WTC11 (cell line): Measurements from ENCODE around the gene BUD23. TPM values are rescaled to one million over a fixed set of nuclear protein-coding genes. Genes with fewer than 3 reads are reported as not detected.
A peak's percentile ranks its signal among the peaks of the same experiment; 100 is the strongest.

Source experiments
- AFF4 ChIP-seq: sonication (generic); formaldehyde crosslinking; IDR thresholded peaks from 2 replicates; pipeline ENCODE4 v1.8.1; 2023; ENCODE audit warnings: mild to moderate bottlenecking, missing genetic modification reagents, borderline replicate concordance
- AR ChIP-seq: fragments of 250-450 bp; sonication (Bioruptor Pico); IDR thresholded peaks from 2 replicates; pipeline ENCODE4 v1.9.0; 2021; ENCODE audit warnings: mild to moderate bottlenecking
- ARID4B ChIP-seq: sonication (generic); formaldehyde crosslinking; IDR thresholded peaks from 2 replicates; pipeline ENCODE4 v1.8.0; 2023; ENCODE audit warnings: missing genetic modification reagents, mild to moderate bottlenecking, borderline replicate concordance
- E2F4 ChIP-seq: sonication (generic); formaldehyde crosslinking; IDR thresholded peaks from 2 replicates; pipeline ENCODE4 v1.8.1; 2022; ENCODE audit warnings: low read depth, mild to moderate bottlenecking, moderate library complexity, missing genetic modification reagents, borderline replicate concordance
- ERG ChIP-seq: fragments of 250-450 bp; sonication (Bioruptor Pico); IDR thresholded peaks from 2 replicates; pipeline ENCODE4 v1.8.0; 2021; ENCODE audit warnings: mild to moderate bottlenecking
- FOXK1 ChIP-seq: sonication (generic); formaldehyde crosslinking; IDR thresholded peaks from 2 replicates; pipeline ENCODE4 v1.8.0; 2022; ENCODE audit warnings: mild to moderate bottlenecking, moderate library complexity, missing genetic modification reagents
- FOXP1 ChIP-seq: sonication (generic); formaldehyde crosslinking; IDR thresholded peaks from 2 replicates; pipeline ENCODE4 v1.8.0; 2022; ENCODE audit warnings: missing genetic modification reagents, mild to moderate bottlenecking, moderate library complexity, borderline replicate concordance
- FOXP4 ChIP-seq: sonication (generic); formaldehyde crosslinking; IDR thresholded peaks from 2 replicates; pipeline ENCODE4 v1.8.0; 2022; ENCODE audit warnings: mild to moderate bottlenecking, missing genetic modification reagents
- IRF1 ChIP-seq: sonication (generic); formaldehyde crosslinking; IDR thresholded peaks from 2 replicates; pipeline ENCODE4 v1.8.0; 2023; ENCODE audit warnings: missing genetic modification reagents
- TCF7 ChIP-seq: sonication (generic); formaldehyde crosslinking; IDR thresholded peaks from 2 replicates; pipeline ENCODE4 v1.8.0; 2022; ENCODE audit warnings: mild to moderate bottlenecking, low read depth, missing genetic modification reagents, moderate library complexity
- ZNF232 ChIP-seq: sonication (generic); formaldehyde crosslinking; IDR thresholded peaks from 2 replicates; pipeline ENCODE4 v1.8.0; 2022; ENCODE audit warnings: mild to moderate bottlenecking, missing genetic modification reagents
- ZNF416 ChIP-seq: fragments of 250-450 bp; sonication (Bioruptor Pico); IDR thresholded peaks from 2 replicates; pipeline ENCODE4 v1.9.0; 2021; ENCODE audit warnings: mild to moderate bottlenecking, inconsistent platforms
- total RNA-seq: library from RNA; stranded (reverse); gene quantifications from 3 replicates; pipeline ENCODE4 v1.2.3, GENCODE V29; 2021

The BUD23 gene
- total RNA-seq, 1 experiment from 2014 or later: 91.9 TPM

GRCh38 chr7:73738612-73739386, 55.4 kb downstream of the BUD23 start, which contains the start of gene ABHD11 (continued):
- TF ChIP-seq ARID4B (CRISPR knock-in tag): peak; percentile 27; the same call in 1 of the 2 replicates
- peak; percentile 47; the same call in 1 of the 2 replicates for TF ChIP-seq FOXP4 (CRISPR knock-in tag)
- no peak for TF ChIP-seq AR (CRISPR knock-in tag)
- peak; percentile 47; the same call in 1 of the 2 replicates for TF ChIP-seq E2F4 (CRISPR knock-in tag)
- no peak for TF ChIP-seq IRF1 (CRISPR knock-in tag)
- TF ChIP-seq FOXP1 (CRISPR knock-in tag): peak; percentile 59
- 0 out of 2 replicates have a peak, but pooled peaks have one; percentile 55 for TF ChIP-seq ZNF416 (CRISPR knock-in tag)
- peak; percentile 62; the same call in 1 of the 2 replicates for TF ChIP-seq FOXK1 (CRISPR knock-in tag)
- no peak for TF ChIP-seq AFF4 (CRISPR knock-in tag)
- TF ChIP-seq TCF7: peak; percentile 57; the same call in 1 of the 2 replicates
- no peak; the same call in 1 of the 2 replicates for TF ChIP-seq ZNF232 (CRISPR knock-in tag)
- no peak for TF ChIP-seq ERG (CRISPR knock-in tag)
